B cell (primary cell): ENCODE measurements around the gene UCK1. TPM values are rescaled to one million over a fixed set of nuclear protein-coding genes. Genes with fewer than 3 reads are reported as not detected.

Source experiments
- ATAC-seq: fragments of 200-7000 bp; cut with Tn5 transposase; one replicate; pipeline ENCODE4 v1.10.0; 2021; ENCODE audit warnings: low read depth, mild to moderate bottlenecking, moderate number of reproducible peaks, moderate library complexity
- CTCF ChIA-PET: fragments of 350-600 bp; sonication (Branson Sonifier 250); formaldehyde crosslinking; loops from one replicate; lab custom pipeline; 2021; ENCODE audit warnings: antibody characterized with exemption, inconsistent platforms; lab: Charles Lee
- POLR2A ChIA-PET: fragments of 350-600 bp; sonication (Branson Sonifier 250); formaldehyde crosslinking; loops from one replicate; lab custom pipeline; 2021; ENCODE audit warnings: antibody characterized with exemption; lab: Charles Lee
- DNase-seq: peaks from one replicate; pipeline ENCODE4 v3.0.0; 2013
- H2AFZ ChIP-seq: 2 replicates; pipeline ENCODE4 v1.6.1; 2012; ENCODE audit warnings: mild to moderate bottlenecking, low read depth, low read length; ENCODE audit not compliant: insufficient read depth, poor library complexity, severe bottlenecking
- H3K27ac ChIP-seq, 2 donors: 1 replicate in 1 of 2; 2 replicates in 1 of 2; pipeline ENCODE4 v1.5.1; 2012 to 2013; ENCODE audit warnings: low read length in 2 of 2, mild to moderate bottlenecking in 2 of 2, moderate library complexity in 1 of 2
- H3K27me3 ChIP-seq, 4 experiments: fragments of 200-600 bp in 1 of 4; sonication (generic) in 1 of 4; replicated peaks in 1 of 4; 1 replicate in 2 of 4; 2 replicates in 2 of 4; pipeline versions ENCODE4 v1.6.1 to v1.7.0; 2013 to 2016; ENCODE audit warnings: low read length in 3 of 4, mild to moderate bottlenecking in 2 of 4, mixed read lengths in 1 of 4, moderate library complexity in 1 of 4; ENCODE audit not compliant: insufficient read depth in 4 of 4, control insufficient read depth in 3 of 4; ENCODE audit errors: control extremely low read depth in 1 of 4
- H3K36me3 ChIP-seq, 2 experiments: replicated peaks in 1 of 2; 1 replicate in 1 of 2; 2 replicates in 1 of 2; pipeline versions ENCODE4 v1.6.1 to v1.7.1; 2013; ENCODE audit warnings: low read length in 1 of 2; ENCODE audit not compliant: insufficient read depth in 2 of 2, control insufficient read depth in 1 of 2; ENCODE audit errors: control extremely low read depth in 1 of 2, extremely low read depth in 1 of 2
- H3K4me1 ChIP-seq, 2 donors: fragments of 200-600 bp in 1 of 2; sonication (generic) in 1 of 2; 1 replicate in 1 of 2; 2 replicates in 1 of 2; pipeline versions ENCODE4 v1.5.1 to v1.6.1; 2013 to 2017; ENCODE audit warnings: low read length in 2 of 2; ENCODE audit not compliant: control insufficient read depth in 2 of 2, insufficient read depth in 2 of 2
- H3K4me2 ChIP-seq: replicated peaks from 2 replicates; pipeline ENCODE3; 2012; ENCODE audit warnings: mild to moderate bottlenecking, low read depth, low read length; ENCODE audit not compliant: poor library complexity, severe bottlenecking
- H3K4me3 ChIP-seq, 5 experiments: fragments of 200-600 bp in 1 of 5; sonication (generic) in 1 of 5; 1 replicate in 3 of 5; 2 replicates in 2 of 5; pipeline versions ENCODE4 v1.5.1 to v1.7.0; 2011 to 2016; ENCODE audit warnings: low read length in 4 of 5, mild to moderate bottlenecking in 4 of 5, low read depth in 2 of 5, control low read depth in 1 of 5, moderate library complexity in 1 of 5; ENCODE audit not compliant: insufficient read depth in 1 of 5; ENCODE audit errors: control extremely low read depth in 1 of 5, extremely low read depth in 1 of 5
- H3K79me2 ChIP-seq: fragments of 200-600 bp; sonication (generic); one replicate; pipeline ENCODE4 v1.6.0; 2016; ENCODE audit warnings: low read length; ENCODE audit not compliant: control insufficient read depth, insufficient read depth
- H3K9ac ChIP-seq: fragments of 200-600 bp; sonication (generic); 2 replicates; pipeline ENCODE4 v1.6.1; 2017; ENCODE audit warnings: mild to moderate bottlenecking, low read length, moderate library complexity
- H3K9me3 ChIP-seq, 3 donors: one replicate each; pipeline versions ENCODE4 v1.6.1 to v1.7.1; 2013; ENCODE audit warnings: low read length in 2 of 3; ENCODE audit not compliant: control insufficient read depth in 2 of 3, insufficient read depth in 1 of 3; ENCODE audit errors: control extremely low read depth in 1 of 3
- H4K20me1 ChIP-seq: 2 replicates; pipeline ENCODE4 v1.6.0; 2012; ENCODE audit warnings: mild to moderate bottlenecking, low read length; ENCODE audit not compliant: insufficient read depth, control insufficient read depth, poor library complexity, severe bottlenecking
- H3K27ac Mint-ChIP-seq: one replicate; pipeline ENCODE4 v1.8.0; 2021; ENCODE audit warnings: mixed read lengths
- H3K27me3 Mint-ChIP-seq: one replicate; pipeline ENCODE4 v1.8.0; 2021; ENCODE audit warnings: mixed read lengths
- H3K4me1 Mint-ChIP-seq: one replicate; pipeline ENCODE4 v1.8.0; 2021; ENCODE audit warnings: mixed read lengths
- H3K4me3 Mint-ChIP-seq: one replicate; pipeline ENCODE4 v1.8.0; 2021; ENCODE audit warnings: mixed read lengths
- H3K9me3 Mint-ChIP-seq: one replicate; pipeline ENCODE4 v1.8.0; 2022; ENCODE audit warnings: mixed read lengths; ENCODE audit not compliant: insufficient read depth
- EZH2 ChIP-seq: IDR thresholded peaks from 2 replicates; pipeline ENCODE4 v1.6.1; 2012; ENCODE audit warnings: borderline replicate concordance, low read depth, mild to moderate bottlenecking, moderate library complexity, low read length; ENCODE audit not compliant: insufficient read depth, poor library complexity, severe bottlenecking
- WGBS: methylation state at CpG from one replicate; pipeline ENCODE4 v1.1.5; 2013; ENCODE audit warnings: missing lambda C conversion rate; ENCODE audit not compliant: insufficient coverage; 5-methylcytosine and 5-hydroxymethylcytosine counted together
- intact Hi-C: fragments of 100-400 bp; cut with micrococcal nuclease; formaldehyde crosslinking; loops from one replicate; pipeline ENCODE4 v1.10.0; 2022
- polyA plus RNA-seq: library from polyadenylated mRNA; depleted of rRNA; stranded (reverse); fragments of >200 nt; gene quantifications from 2 replicates; pipeline ENCODE4 v1.2.3, GENCODE V29; 2012
- total RNA-seq, 2 donors: library from RNA; stranded (reverse); fragments of 120-200 nt in 1 of 2; gene quantifications; 1 replicate in 1 of 2; 2 replicates in 1 of 2; pipeline versions ENCODE4 v1.2.3 to v1.2.4, GENCODE V29; 2013 to 2022
- TF ChIP-seq, protein P1 (sequence below): fragments of 200-600 bp; IDR thresholded peaks from one replicate; pipeline ENCODE4 v1.8.0; 2022; ENCODE audit warnings: antibody characterized with exemption, mild to moderate bottlenecking

UCK1 gene
- total and polyA plus RNA-seq, 2 donors (not counting 1 experiment from before 2014, with no cell fraction given): 25.3 to 39.3 TPM

DNA sequence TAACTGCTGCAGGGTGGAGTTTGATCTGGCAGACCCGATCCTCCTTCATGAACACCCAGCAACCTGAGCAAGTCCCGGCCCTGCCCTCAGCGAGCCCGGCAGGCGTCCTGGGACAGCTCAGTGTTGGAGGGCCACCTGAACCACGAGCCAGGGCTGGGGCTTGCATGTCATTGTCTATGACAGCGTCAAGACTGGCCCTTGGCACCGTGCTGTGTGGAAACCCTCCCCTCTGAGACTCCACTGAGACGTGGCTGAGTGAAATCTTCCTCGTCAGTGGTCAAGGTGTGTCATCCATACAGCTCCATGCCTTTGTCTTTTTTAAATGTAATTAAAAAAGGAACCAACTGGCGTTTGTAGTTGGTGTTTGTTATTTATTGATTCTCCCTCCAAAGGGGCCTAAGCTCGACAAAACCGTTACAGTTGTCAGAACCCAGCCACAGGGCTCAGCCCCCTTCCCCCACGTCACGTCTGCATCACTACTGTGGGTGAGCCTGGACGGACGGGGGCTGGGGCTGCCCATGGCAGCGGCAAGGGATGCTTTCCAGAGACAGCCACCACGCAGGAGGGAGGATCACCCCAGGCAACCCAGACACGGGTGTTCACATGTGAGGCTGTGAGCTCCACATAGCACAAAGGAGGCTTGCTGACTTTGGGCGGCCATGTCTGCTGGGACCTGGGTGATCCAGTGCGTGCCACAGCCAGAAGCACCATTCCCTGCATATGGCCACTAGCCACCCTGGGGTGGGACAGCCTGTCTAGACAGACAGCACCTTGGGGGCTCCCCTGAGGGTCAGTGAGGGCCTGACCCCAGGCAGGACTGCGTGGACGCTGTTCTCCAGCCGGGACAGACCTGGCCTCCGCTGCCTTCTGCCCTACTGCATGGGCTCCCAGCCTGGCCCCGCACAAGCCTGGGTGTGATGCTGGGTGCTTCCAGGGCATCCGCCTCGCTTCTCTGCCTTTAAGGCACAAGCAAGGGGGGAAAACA lies 7.3 kb downstream of the UCK1 start:
- ATAC-seq: no peak
- intact Hi-C loops: no loop called here
- Histone ChIP-seq H3K27ac (no peak overlapping the region), H2AFZ (no peak overlapping the region), H3K9me3 (no peaks in the 10 kb centered on the region), H3K4me2 (no peak overlapping the region), H4K20me1 (no peaks in the 10 kb centered on the region), H3K4me3 (no peak overlapping the region), H3K27me3 (no peaks in the 10 kb centered on the region), H3K79me2 (no peaks in the 10 kb centered on the region), H3K36me3 (peaks cover 0 to 79% of the 10 kb centered on the region in 2 experiments), H3K4me1 (no peaks in the 10 kb centered on the region), H3K9ac (no peak overlapping the region)
- 95% methylated on average over 25 of the region's 29 CpGs for WGBS
- Mint-ChIP-seq H3K9me3 (no peaks in the 10 kb centered on the region), H3K27me3 (no peaks in the 10 kb centered on the region), H3K4me3 (no peak overlapping the region), H3K27ac (no peak overlapping the region), H3K4me1 (no peaks in the 10 kb centered on the region)
- no peak for DNase-seq
- TF ChIP-seq, protein P1, sequence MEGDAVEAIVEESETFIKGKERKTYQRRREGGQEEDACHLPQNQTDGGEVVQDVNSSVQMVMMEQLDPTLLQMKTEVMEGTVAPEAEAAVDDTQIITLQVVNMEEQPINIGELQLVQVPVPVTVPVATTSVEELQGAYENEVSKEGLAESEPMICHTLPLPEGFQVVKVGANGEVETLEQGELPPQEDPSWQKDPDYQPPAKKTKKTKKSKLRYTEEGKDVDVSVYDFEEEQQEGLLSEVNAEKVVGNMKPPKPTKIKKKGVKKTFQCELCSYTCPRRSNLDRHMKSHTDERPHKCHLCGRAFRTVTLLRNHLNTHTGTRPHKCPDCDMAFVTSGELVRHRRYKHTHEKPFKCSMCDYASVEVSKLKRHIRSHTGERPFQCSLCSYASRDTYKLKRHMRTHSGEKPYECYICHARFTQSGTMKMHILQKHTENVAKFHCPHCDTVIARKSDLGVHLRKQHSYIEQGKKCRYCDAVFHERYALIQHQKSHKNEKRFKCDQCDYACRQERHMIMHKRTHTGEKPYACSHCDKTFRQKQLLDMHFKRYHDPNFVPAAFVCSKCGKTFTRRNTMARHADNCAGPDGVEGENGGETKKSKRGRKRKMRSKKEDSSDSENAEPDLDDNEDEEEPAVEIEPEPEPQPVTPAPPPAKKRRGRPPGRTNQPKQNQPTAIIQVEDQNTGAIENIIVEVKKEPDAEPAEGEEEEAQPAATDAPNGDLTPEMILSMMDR: no peak
- TF ChIP-seq EZH2: no peak
- CTCF ChIA-PET: no interaction called here
- POLR2A ChIA-PET: no interaction called here

- ATAC-seq: no peak
- no peak overlapping the region for H3K27ac Mint-ChIP-seq
- no peaks in the 10 kb centered on the region for H3K9me3 ChIP-seq
- H3K36me3 ChIP-seq: peaks cover 0 to 82% of the 10 kb centered on the region in 2 experiments
- H3K27me3 ChIP-seq: no peaks in the 10 kb centered on the region
- no peaks in the 10 kb centered on the region for H3K79me2 ChIP-seq
- no peak for TF ChIP-seq EZH2
- TF ChIP-seq, protein P1: no peak
- H4K20me1 ChIP-seq: no peaks in the 10 kb centered on the region
- no peaks in the 10 kb centered on the region for H3K9me3 Mint-ChIP-seq
- no peak overlapping the region for H3K4me2 ChIP-seq
- DNase-seq: no peak
- no peak overlapping the region for H3K4me3 ChIP-seq
- H3K9ac ChIP-seq: no peak overlapping the region
- no peaks in the 10 kb centered on the region for H3K4me1 Mint-ChIP-seq
- no peak overlapping the region for H2AFZ ChIP-seq
- WGBS: 97% methylated on average over 9 of the region's 9 CpGs
- no peak overlapping the region for H3K27ac ChIP-seq
- no peaks in the 10 kb centered on the region for H3K27me3 Mint-ChIP-seq
- no peak overlapping the region for H3K4me3 Mint-ChIP-seq
- ChIA-PET POLR2A (no interaction called here), CTCF (no interaction called here)
- intact Hi-C loops: no loop called here
- no peaks in the 10 kb centered on the region for H3K4me1 ChIP-seq
Measured at GRCh38 chr9:131523086-131523388, 8.0 kb downstream of the UCK1 start.
